HepG2 (cell line): ENCODE measurements around the gene KITLG. TPM values are rescaled to one million over a fixed set of nuclear protein-coding genes. Genes with fewer than 3 reads are reported as not detected.
"Not testable (repeated sequence)": the region's sequence is repeated elsewhere in the genome, so short reads cannot be mapped to it uniquely, and the experiment has no call there.

Source experiments
- ATAC-seq: fragments of 200-7000 bp; cut with Tn5 transposase; 3 replicates; pipeline ENCODE4 v1.9.1; 2020; ENCODE audit warnings: mild to moderate bottlenecking, moderate library complexity
- BruUV-seq: library from RNA; stranded (reverse); fragments of 400-500 nt; replicated peaks from 2 replicates; lab custom pipeline; 2021; lab: Mats Ljungman, UMichigan
- CTCF ChIA-PET: fragments of 300-600 bp; formaldehyde crosslinking; extraction: SDS; loops from one replicate; lab custom pipeline; 2021; ENCODE audit warnings: low total read pairs, inconsistent platforms, low intra/inter-chr PET ratio; lab: Yijun Ruan, JAX
- POLR2A ChIA-PET: fragments of 350-600 bp; sonication (Branson Sonifier 250); formaldehyde crosslinking; loops from one replicate; lab custom pipeline; 2020; ENCODE audit warnings: antibody characterized with exemption, inconsistent platforms; lab: Yijun Ruan, JAX
- DNase-seq: peaks from one replicate; pipeline ENCODE4 v3.0.0-alpha.2; 2015; ENCODE audit warnings: low spot score
- FAIRE-seq: peaks from 3 replicates; lab custom pipeline; 2011; peaks lifted over from hg19 to GRCh38; lab: Jason Lieb, UNC
- H2AFZ ChIP-seq: one replicate; pipeline ENCODE4 v1.6.1; 2011; ENCODE audit warnings: low read length, inconsistent platforms
- H3K27ac ChIP-seq: fragments of 300-600 bp; 3 replicates; pipeline ENCODE4 v1.8.0; 2011; ENCODE audit warnings: mixed run types, mild to moderate bottlenecking, mixed read lengths, low read length, inconsistent platforms; ENCODE audit not compliant: insufficient read depth; ENCODE audit errors: extremely low read length
- H3K27me3 ChIP-seq, 2 experiments: fragments of 200-600 bp in 1 of 2; 2 replicates in 1 of 2; 3 replicates in 1 of 2; pipeline versions ENCODE4 v1.6.0 to v1.8.0; 2011; ENCODE audit warnings: low read length in 2 of 2, mild to moderate bottlenecking in 2 of 2, moderate library complexity in 2 of 2, inconsistent platforms in 1 of 2; ENCODE audit not compliant: insufficient read depth in 2 of 2, control insufficient read depth in 1 of 2
- H3K36me3 ChIP-seq, 2 experiments: fragments of 200-600 bp in 1 of 2; replicated peaks in 1 of 2; 2 replicates in 1 of 2; 3 replicates in 1 of 2; pipeline versions ENCODE4 v1.5.1 to v1.8.0; 2011; ENCODE audit warnings: low read length in 2 of 2, inconsistent platforms in 1 of 2; ENCODE audit not compliant: insufficient read depth in 2 of 2, control insufficient read depth in 1 of 2
- H3K4me1 ChIP-seq: 2 replicates; pipeline ENCODE4 v1.5.1; 2012; ENCODE audit warnings: low read length, inconsistent platforms; ENCODE audit not compliant: insufficient read depth
- H3K4me2 ChIP-seq: 2 replicates; pipeline ENCODE4 v1.6.0; 2011; ENCODE audit warnings: low read depth, low read length, inconsistent platforms
- H3K4me3 ChIP-seq, 3 experiments: fragments of 200-600 bp in 1 of 3; sonication (generic), shearing (Covaris generic) in 1 of 3; replicated peaks in 1 of 3; 2 replicates each; pipeline ENCODE4 v1.5.1; 2011 to 2016; ENCODE audit warnings: low read length in 3 of 3, inconsistent platforms in 2 of 3, low read depth in 2 of 3, mild to moderate bottlenecking in 2 of 3, control low read depth in 1 of 3, mixed read lengths in 1 of 3; ENCODE audit not compliant: insufficient read depth in 1 of 3
- H3K79me2 ChIP-seq: one replicate; pipeline ENCODE4 v1.6.1; 2011; ENCODE audit warnings: low read length, inconsistent platforms; ENCODE audit not compliant: insufficient read depth
- H3K9ac ChIP-seq: 2 replicates; pipeline ENCODE4 v1.6.0; 2011; ENCODE audit warnings: mild to moderate bottlenecking, low read depth, low read length, inconsistent platforms; ENCODE audit not compliant: insufficient read depth
- H3K9me3 ChIP-seq: 2 replicates; pipeline ENCODE4 v1.5.1; 2012; ENCODE audit warnings: mild to moderate bottlenecking, low read length
- H4K20me1 ChIP-seq: 2 replicates; pipeline ENCODE4 v1.6.0; 2011; ENCODE audit warnings: inconsistent platforms, mild to moderate bottlenecking, low read length, moderate library complexity; ENCODE audit not compliant: insufficient read depth
- AHR ChIP-seq: IDR thresholded peaks from 2 replicates; pipeline ENCODE4 v1.6.1; 2018; ENCODE audit warnings: missing genetic modification reagents, missing compliant biosample characterization
- MEIS2 ChIP-seq: sonication (generic); formaldehyde crosslinking; IDR thresholded peaks from 2 replicates; pipeline ENCODE4 v1.9.0; 2021; ENCODE audit warnings: mild to moderate bottlenecking, missing genetic modification reagents
- ZFYVE20 ChIP-seq: sonication (generic); formaldehyde crosslinking; IDR thresholded peaks from 2 replicates; pipeline ENCODE4 v1.8.0; 2023; ENCODE audit warnings: low read depth, mild to moderate bottlenecking, moderate library complexity, missing genetic modification reagents, borderline replicate concordance
- ZNF670 ChIP-seq: sonication (generic); formaldehyde crosslinking; IDR thresholded peaks from 2 replicates; pipeline ENCODE4 v1.8.0; 2022; ENCODE audit warnings: mild to moderate bottlenecking, missing genetic modification reagents, borderline replicate concordance
- WGBS: methylation state at CpG from one replicate; pipeline ENCODE4 v1.1.6; 2017; ENCODE audit warnings: low lambda C conversion rate; 5-methylcytosine and 5-hydroxymethylcytosine counted together
- in situ Hi-C: cut with HindIII; loops from 2 replicates; pipeline ENCODE4 v1.10.0; 2017; ENCODE audit warnings: low pct_unique_long_range_greater_than_20kb; ENCODE audit not compliant: extremely low pct_ligation_motif_present
- intact Hi-C: fragments of 100-400 bp; cut with micrococcal nuclease; formaldehyde crosslinking; loops from one replicate; pipeline ENCODE4 v1.10.0; 2022; ENCODE audit not compliant: unreplicated experiment
- polyA plus RNA-seq, 8 experiments: library from polyadenylated mRNA; depleted of rRNA in 3 of 8; stranded (reverse) in 7 of 8; unstranded in 1 of 8; fragments of >200 nt; fragmentation: Illumina TruSeq in 4 of 8; extraction: Trizol in 4 of 8; gene quantifications; 2 replicates each; pipeline versions ENCODE4 v1.2.1 to v1.2.3, GENCODE V29; 2011 to 2016; ENCODE audit warnings: low read depth in 4 of 8, missing spikeins in 1 of 8, mixed read lengths in 1 of 8; ENCODE audit not compliant: insufficient read depth in 1 of 8
- total RNA-seq, 5 experiments: library from RNA; depleted of rRNA; stranded (reverse); fragments of >200 nt; fragmentation: Illumina TruSeq; extraction: Trizol; gene quantifications; 2 replicates each; pipeline ENCODE4 v1.2.3, GENCODE V29; 2016; ENCODE audit warnings: low read depth in 1 of 5
- TF ChIP-seq, protein P1 (sequence below): sonication (generic); formaldehyde crosslinking; IDR thresholded peaks from 2 replicates; pipeline ENCODE4 v1.5.0; 2020; ENCODE audit warnings: mild to moderate bottlenecking, missing genetic modification reagents, borderline replicate concordance
- TF ChIP-seq, protein P2 (sequence below): sonication (generic); formaldehyde crosslinking; IDR thresholded peaks from 2 replicates; pipeline ENCODE4 v1.9.0; 2021; ENCODE audit warnings: missing genetic modification reagents, mild to moderate bottlenecking, borderline replicate concordance

Gene KITLG
- total and polyA plus RNA-seq, 2 of the 13 experiments (the other 11 are each of a cell fraction or from before 2014, with no cell fraction given): 0.66 to 4.3 TPM

DNA sequence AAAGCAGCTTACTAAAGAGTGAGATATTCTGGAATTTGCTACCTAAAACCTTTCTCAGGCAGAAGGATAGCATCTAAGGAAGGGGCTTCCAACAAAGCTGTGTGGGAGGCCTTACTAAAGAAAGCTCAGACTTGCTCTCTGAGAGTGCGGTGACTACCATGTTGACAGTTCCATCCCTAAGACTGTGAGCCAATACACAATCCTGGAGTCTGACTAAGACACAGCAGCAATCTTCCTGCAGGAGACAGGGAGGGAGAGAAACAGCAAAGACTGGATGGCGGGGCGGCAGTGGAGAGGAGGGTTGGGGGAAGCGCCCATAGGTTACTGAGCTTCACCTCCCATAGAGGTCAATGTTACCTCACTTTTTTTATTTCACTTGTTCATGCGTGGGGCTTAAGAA is 70.9 kb downstream of the KITLG start:
- H3K79me2 ChIP-seq: no peaks in the 10 kb centered on the region
- no peak for TF ChIP-seq ZNF670 (CRISPR knock-in tag)
- TF ChIP-seq MEIS2: no peak
- no peak for TF ChIP-seq ZFYVE20 (CRISPR knock-in tag)
- TF ChIP-seq, protein P1, sequence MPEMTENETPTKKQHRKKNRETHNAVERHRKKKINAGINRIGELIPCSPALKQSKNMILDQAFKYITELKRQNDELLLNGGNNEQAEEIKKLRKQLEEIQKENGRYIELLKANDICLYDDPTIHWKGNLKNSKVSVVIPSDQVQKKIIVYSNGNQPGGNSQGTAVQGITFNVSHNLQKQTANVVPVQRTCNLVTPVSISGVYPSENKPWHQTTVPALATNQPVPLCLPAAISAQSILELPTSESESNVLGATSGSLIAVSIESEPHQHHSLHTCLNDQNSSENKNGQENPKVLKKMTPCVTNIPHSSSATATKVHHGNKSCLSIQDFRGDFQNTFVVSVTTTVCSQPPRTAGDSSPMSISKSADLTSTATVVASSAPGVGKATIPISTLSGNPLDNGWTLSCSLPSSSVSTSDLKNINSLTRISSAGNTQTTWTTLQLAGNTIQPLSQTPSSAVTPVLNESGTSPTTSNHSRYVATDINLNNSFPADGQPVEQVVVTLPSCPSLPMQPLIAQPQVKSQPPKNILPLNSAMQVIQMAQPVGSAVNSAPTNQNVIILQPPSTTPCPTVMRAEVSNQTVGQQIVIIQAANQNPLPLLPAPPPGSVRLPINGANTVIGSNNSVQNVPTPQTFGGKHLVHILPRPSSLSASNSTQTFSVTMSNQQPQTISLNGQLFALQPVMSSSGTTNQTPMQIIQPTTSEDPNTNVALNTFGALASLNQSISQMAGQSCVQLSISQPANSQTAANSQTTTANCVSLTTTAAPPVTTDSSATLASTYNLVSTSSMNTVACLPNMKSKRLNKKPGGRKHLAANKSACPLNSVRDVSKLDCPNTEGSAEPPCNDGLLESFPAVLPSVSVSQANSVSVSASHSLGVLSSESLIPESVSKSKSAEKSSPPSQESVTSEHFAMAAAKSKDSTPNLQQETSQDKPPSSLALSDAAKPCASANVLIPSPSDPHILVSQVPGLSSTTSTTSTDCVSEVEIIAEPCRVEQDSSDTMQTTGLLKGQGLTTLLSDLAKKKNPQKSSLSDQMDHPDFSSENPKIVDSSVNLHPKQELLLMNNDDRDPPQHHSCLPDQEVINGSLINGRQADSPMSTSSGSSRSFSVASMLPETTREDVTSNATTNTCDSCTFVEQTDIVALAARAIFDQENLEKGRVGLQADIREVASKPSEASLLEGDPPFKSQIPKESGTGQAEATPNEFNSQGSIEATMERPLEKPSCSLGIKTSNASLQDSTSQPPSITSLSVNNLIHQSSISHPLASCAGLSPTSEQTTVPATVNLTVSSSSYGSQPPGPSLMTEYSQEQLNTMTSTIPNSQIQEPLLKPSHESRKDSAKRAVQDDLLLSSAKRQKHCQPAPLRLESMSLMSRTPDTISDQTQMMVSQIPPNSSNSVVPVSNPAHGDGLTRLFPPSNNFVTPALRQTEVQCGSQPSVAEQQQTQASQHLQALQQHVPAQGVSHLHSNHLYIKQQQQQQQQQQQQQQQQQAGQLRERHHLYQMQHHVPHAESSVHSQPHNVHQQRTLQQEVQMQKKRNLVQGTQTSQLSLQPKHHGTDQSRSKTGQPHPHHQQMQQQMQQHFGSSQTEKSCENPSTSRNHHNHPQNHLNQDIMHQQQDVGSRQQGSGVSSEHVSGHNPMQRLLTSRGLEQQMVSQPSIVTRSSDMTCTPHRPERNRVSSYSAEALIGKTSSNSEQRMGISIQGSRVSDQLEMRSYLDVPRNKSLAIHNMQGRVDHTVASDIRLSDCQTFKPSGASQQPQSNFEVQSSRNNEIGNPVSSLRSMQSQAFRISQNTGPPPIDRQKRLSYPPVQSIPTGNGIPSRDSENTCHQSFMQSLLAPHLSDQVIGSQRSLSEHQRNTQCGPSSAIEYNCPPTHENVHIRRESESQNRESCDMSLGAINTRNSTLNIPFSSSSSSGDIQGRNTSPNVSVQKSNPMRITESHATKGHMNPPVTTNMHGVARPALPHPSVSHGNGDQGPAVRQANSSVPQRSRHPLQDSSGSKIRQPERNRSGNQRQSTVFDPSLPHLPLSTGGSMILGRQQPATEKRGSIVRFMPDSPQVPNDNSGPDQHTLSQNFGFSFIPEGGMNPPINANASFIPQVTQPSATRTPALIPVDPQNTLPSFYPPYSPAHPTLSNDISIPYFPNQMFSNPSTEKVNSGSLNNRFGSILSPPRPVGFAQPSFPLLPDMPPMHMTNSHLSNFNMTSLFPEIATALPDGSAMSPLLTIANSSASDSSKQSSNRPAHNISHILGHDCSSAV (CRISPR knock-in tag): no peak
- TF ChIP-seq AHR: no peak
- TF ChIP-seq, protein P2, sequence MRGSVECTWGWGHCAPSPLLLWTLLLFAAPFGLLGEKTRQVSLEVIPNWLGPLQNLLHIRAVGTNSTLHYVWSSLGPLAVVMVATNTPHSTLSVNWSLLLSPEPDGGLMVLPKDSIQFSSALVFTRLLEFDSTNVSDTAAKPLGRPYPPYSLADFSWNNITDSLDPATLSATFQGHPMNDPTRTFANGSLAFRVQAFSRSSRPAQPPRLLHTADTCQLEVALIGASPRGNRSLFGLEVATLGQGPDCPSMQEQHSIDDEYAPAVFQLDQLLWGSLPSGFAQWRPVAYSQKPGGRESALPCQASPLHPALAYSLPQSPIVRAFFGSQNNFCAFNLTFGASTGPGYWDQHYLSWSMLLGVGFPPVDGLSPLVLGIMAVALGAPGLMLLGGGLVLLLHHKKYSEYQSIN: no peak
- no peaks in the 10 kb centered on the region for H3K27me3 ChIP-seq
- ATAC-seq (no peak), FAIRE-seq (no peak), DNase-seq (no peak)
- H4K20me1 ChIP-seq: no peaks in the 10 kb centered on the region
- no peaks in the 10 kb centered on the region for H3K4me1 ChIP-seq
- no peak overlapping the region for H2AFZ ChIP-seq
- ChIA-PET CTCF (no interaction called here), POLR2A (no interaction called here)
- H3K9me3 ChIP-seq: no peaks in the 10 kb centered on the region
- no peak overlapping the region for H3K4me3 ChIP-seq
- H3K36me3 ChIP-seq: 0 out of 5 replicates have a peak, but pooled peaks cover 0 to 3% of the 10 kb centered on the region in 2 experiments
- no peak overlapping the region for H3K4me2 ChIP-seq
- no TSS peak for BruUV-seq
- H3K9ac ChIP-seq: no peak overlapping the region
- WGBS: 86% methylated on average over 5 of the region's 5 CpGs
- intact Hi-C loops: no loop called here
- H3K27ac ChIP-seq: no peak overlapping the region
- in situ Hi-C loops: no loop called here

DNA sequence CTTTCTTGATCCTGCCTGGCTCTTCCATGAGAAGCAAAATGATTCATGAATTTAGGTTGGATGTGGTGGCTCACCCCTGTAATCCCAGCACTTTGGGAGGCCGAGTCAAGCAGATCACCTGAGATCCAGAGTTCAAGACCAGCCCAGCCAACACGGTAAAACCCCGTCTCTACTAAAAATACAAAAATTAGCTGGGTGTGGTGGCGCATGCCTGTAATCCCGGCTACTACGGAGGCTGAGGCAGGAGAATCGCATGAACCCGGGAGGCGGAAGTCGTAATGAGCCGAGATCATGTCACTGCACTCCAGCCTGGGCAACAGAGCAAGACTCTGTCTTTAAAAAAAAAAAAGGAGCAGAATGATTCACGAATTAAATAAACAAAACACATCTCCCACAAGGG is 72.4 kb downstream of the KITLG start:
- ATAC-seq, H4K20me1 ChIP-seq, H3K27me3 ChIP-seq, in situ Hi-C loops, H3K9ac ChIP-seq, CTCF ChIA-PET, H3K9me3 ChIP-seq, H3K4me3 ChIP-seq, POLR2A ChIA-PET, H2AFZ ChIP-seq, H3K4me2 ChIP-seq, DNase-seq, FAIRE-seq, H3K27ac ChIP-seq, H3K36me3 ChIP-seq, BruUV-seq, intact Hi-C loops, H3K4me1 ChIP-seq, H3K79me2 ChIP-seq: not testable (repeated sequence)
- WGBS: 89% methylated on average over 12 of the region's 12 CpGs
